Subcutaneous adipose tissue (tissue), 4 donors: Measurements from ENCODE around the gene IFNAR1. TPM values are rescaled to one million over a fixed set of nuclear protein-coding genes. Genes with fewer than 3 reads are reported as not detected.

Source experiments
- CTCF ChIP-seq: fragments of 450-650 bp; IDR thresholded peaks from one replicate; pipeline ENCODE4 v1.5.1; 2016; ENCODE audit warnings: low read depth, mild to moderate bottlenecking, control low read depth, antibody characterized with exemption, moderate library complexity
- total RNA-seq, 4 donors: library from RNA; depleted of rRNA; stranded (reverse); fragments of >200 nt; gene quantifications; one replicate each; pipeline ENCODE4 v1.1.0, GENCODE V29; 2016

IFNAR1 gene
- total RNA-seq, 4 donors from 2014 or later: 32.4 to 75.7 (median 45.4) TPM

GRCh38 chr21:33377221-33377920, 52.6 kb downstream of the IFNAR1 start:
- TF ChIP-seq CTCF: no peak

- no peak for TF ChIP-seq CTCF
These were observed 53.3 kb downstream of the IFNAR1 start for GRCh38 chr21:33378081-33378480.

- no peak for TF ChIP-seq CTCF
These were observed 55.8 kb downstream of the IFNAR1 start for GRCh38 chr21:33380483-33380998.

GRCh38 chr21:33383056-33383888, 58.5 kb downstream of the IFNAR1 start:
- TF ChIP-seq CTCF: no peak

GRCh38 chr21:33384841-33385331, 60.1 kb downstream of the IFNAR1 start:
- no peak for TF ChIP-seq CTCF

- no peak for TF ChIP-seq CTCF
These were observed 61.5 kb downstream of the IFNAR1 start for GRCh38 chr21:33386222-33386784.

GRCh38 chr21:33387294-33387693, 62.5 kb downstream of the IFNAR1 start:
- no peak for TF ChIP-seq CTCF
